Neural progenitor cell (in vitro differentiated cells): Measurements from ENCODE around the gene RNF145. TPM values are rescaled to one million over a fixed set of nuclear protein-coding genes. Genes with fewer than 3 reads are reported as not detected.

ENCODE experiments used
- DNase-seq: peaks from one replicate; pipeline ENCODE4 v3.0.0-alpha.2; 2016; ENCODE audit warnings: low spot score
- H2AFZ ChIP-seq: fragments of 200-600 bp; sonication (generic); replicated peaks from 2 replicates; pipeline ENCODE4 v1.6.1; 2016; ENCODE audit warnings: antibody characterized with exemption
- H3F3A ChIP-seq: fragments of 200-600 bp; sonication (generic); 2 replicates; pipeline ENCODE4 v1.6.1; 2016; ENCODE audit warnings: antibody characterized with exemption, low read depth
- H3K27ac ChIP-seq: fragments of 200-600 bp; sonication (generic); 2 replicates; pipeline ENCODE4 v1.5.1; 2016; ENCODE audit warnings: mild to moderate bottlenecking
- H3K27me3 ChIP-seq: fragments of 200-600 bp; sonication (generic); 2 replicates; pipeline ENCODE4 v1.6.1; 2016; ENCODE audit warnings: mild to moderate bottlenecking, moderate library complexity
- H3K36me3 ChIP-seq: fragments of 200-600 bp; sonication (generic); 2 replicates; pipeline ENCODE4 v1.5.1; 2016
- H3K4me1 ChIP-seq: fragments of 200-600 bp; sonication (generic); 2 replicates; pipeline ENCODE4 v1.6.1; 2016; ENCODE audit warnings: mixed run types
- H3K4me2 ChIP-seq: fragments of 200-600 bp; sonication (generic); 2 replicates; pipeline ENCODE4 v1.6.1; 2016
- H3K4me3 ChIP-seq: fragments of 200-600 bp; sonication (generic); 2 replicates; pipeline ENCODE4 v1.5.1; 2016
- H3K79me2 ChIP-seq: fragments of 200-600 bp; sonication (generic); 2 replicates; pipeline ENCODE4 v1.6.1; 2016; ENCODE audit warnings: low read depth
- H3K9ac ChIP-seq: fragments of 200-600 bp; sonication (generic); 2 replicates; pipeline ENCODE4 v1.6.1; 2016
- H3K9me3 ChIP-seq: fragments of 200-600 bp; sonication (generic); 2 replicates; pipeline ENCODE4 v1.5.1; 2016; ENCODE audit warnings: low read depth
- H4K20me1 ChIP-seq: fragments of 200-600 bp; sonication (generic); 2 replicates; pipeline ENCODE4 v1.6.1; 2016; ENCODE audit warnings: low read depth
- H3K27ac Mint-ChIP-seq: 3 replicates; pipeline ENCODE4 v1.8.0; 2021; ENCODE audit warnings: mixed read lengths
- H3K27me3 Mint-ChIP-seq: 2 replicates; pipeline ENCODE4 v1.8.0; 2022; ENCODE audit warnings: low read depth, mild to moderate bottlenecking, inconsistent platforms, moderate library complexity, mixed read lengths; ENCODE audit not compliant: insufficient read depth
- H3K36me3 Mint-ChIP-seq: 3 replicates; pipeline ENCODE4 v1.8.0; 2021; ENCODE audit warnings: mixed read lengths
- H3K4me1 Mint-ChIP-seq: 3 replicates; pipeline ENCODE4 v1.8.0; 2021; ENCODE audit warnings: mixed read lengths
- H3K4me3 Mint-ChIP-seq: 3 replicates; pipeline ENCODE4 v1.8.0; 2021; ENCODE audit warnings: mild to moderate bottlenecking, moderate library complexity, mixed read lengths
- H3K9me3 Mint-ChIP-seq: 3 replicates; pipeline ENCODE4 v1.8.0; 2020; ENCODE audit warnings: mixed read lengths
- EZH2 ChIP-seq: fragments of 200-600 bp; sonication (generic); IDR thresholded peaks from 2 replicates; pipeline ENCODE4 v1.6.1; 2017; ENCODE audit warnings: antibody characterized with exemption, mild to moderate bottlenecking, moderate library complexity
- EZH2phosphoT487 ChIP-seq: fragments of 200-600 bp; sonication (generic); IDR thresholded peaks from 2 replicates; pipeline ENCODE4 v1.6.1; 2017; ENCODE audit warnings: antibody characterized with exemption
- total RNA-seq: library from RNA; depleted of rRNA; stranded (reverse); fragments of >200 nt; gene quantifications from 2 replicates; pipeline ENCODE4 v1.2.3, GENCODE V29; 2015; ENCODE audit warnings: low replicate concordance
- TF ChIP-seq, protein P1 (sequence below): fragments of 200-600 bp; sonication (generic); IDR thresholded peaks from 2 replicates; pipeline ENCODE4 v1.5.1; 2017; ENCODE audit warnings: antibody characterized with exemption, mild to moderate bottlenecking

The RNF145 gene
- total RNA-seq, 1 donor from 2014 or later = 80.0 TPM

DNA sequence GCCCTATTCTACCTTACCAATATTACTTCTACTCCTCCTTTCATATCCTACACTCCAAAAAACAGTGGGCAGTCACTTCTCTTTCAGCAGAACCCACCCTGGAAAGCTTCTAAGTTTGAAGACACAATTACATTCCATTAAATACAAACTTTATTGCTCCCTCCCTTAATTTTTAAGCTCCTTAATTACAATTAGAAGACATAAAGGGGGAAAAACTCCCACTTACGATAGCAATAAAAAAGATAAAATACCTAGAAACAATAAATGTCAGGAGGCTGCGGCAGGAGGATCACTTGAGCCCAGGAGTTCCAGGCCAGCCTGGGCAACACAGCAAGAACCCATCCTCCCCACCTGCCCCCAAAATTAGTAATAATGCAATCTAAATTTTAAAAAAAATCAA is 9.6 kb downstream of the RNF145 start:
- Mint-ChIP-seq H3K9me3 (no peaks in the 10 kb centered on the region), H3K4me1 (no peaks in the 10 kb centered on the region), H3K27me3 (no peaks in the 10 kb centered on the region), H3K27ac (no peak overlapping the region), H3K4me3 (no peak overlapping the region), H3K36me3 (peaks cover 34% of the 10 kb centered on the region)
- H3K79me2 ChIP-seq = peaks cover 100% of the 10 kb centered on the region
- peaks cover 3% of the 10 kb centered on the region for H3K4me1 ChIP-seq
- DNase-seq = no peak
- H3K4me2 ChIP-seq = no peak overlapping the region
- peaks cover 74% of the 10 kb centered on the region for H4K20me1 ChIP-seq
- H2AFZ ChIP-seq = no peak overlapping the region
- H3K9ac ChIP-seq = no peak overlapping the region
- H3K36me3 ChIP-seq = peaks cover 6% of the 10 kb centered on the region
- no peaks in the 10 kb centered on the region for H3K9me3 ChIP-seq
- no peaks in the 10 kb centered on the region for H3F3A ChIP-seq
- H3K27me3 ChIP-seq = no peaks in the 10 kb centered on the region
- TF ChIP-seq EZH2 (no peak), EZH2phosphoT487 (no peak)
- TF ChIP-seq, protein P1, sequence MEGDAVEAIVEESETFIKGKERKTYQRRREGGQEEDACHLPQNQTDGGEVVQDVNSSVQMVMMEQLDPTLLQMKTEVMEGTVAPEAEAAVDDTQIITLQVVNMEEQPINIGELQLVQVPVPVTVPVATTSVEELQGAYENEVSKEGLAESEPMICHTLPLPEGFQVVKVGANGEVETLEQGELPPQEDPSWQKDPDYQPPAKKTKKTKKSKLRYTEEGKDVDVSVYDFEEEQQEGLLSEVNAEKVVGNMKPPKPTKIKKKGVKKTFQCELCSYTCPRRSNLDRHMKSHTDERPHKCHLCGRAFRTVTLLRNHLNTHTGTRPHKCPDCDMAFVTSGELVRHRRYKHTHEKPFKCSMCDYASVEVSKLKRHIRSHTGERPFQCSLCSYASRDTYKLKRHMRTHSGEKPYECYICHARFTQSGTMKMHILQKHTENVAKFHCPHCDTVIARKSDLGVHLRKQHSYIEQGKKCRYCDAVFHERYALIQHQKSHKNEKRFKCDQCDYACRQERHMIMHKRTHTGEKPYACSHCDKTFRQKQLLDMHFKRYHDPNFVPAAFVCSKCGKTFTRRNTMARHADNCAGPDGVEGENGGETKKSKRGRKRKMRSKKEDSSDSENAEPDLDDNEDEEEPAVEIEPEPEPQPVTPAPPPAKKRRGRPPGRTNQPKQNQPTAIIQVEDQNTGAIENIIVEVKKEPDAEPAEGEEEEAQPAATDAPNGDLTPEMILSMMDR = no peak
- H3K4me3 ChIP-seq = no peak overlapping the region
- H3K27ac ChIP-seq = no peak overlapping the region

DNA sequence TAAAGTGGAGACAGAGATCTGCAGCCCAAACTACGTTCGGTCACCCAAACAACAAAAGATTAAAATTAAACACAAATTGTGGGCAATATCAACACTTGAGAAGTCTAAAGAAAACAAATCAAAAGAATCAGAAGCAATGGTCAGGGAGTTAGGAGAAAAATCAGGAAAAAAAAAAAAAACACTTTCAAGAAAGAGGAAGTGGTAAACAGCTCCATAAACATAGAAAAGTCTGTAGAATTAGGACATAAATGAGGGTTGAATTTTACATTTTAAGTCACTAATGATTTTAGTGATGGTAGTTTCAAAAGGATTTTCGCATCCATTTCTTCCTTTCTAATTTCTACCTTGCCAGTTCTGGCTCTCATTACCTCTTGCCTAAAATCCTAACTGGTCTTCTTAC is 10.1 kb downstream of the RNF145 start:
- Histone ChIP-seq H3K9me3 (no peaks in the 10 kb centered on the region), H2AFZ (no peak overlapping the region), H3K4me2 (no peak overlapping the region), H3K27me3 (no peaks in the 10 kb centered on the region), H3K27ac (no peak overlapping the region), H3K4me1 (peaks cover 3% of the 10 kb centered on the region), H3K79me2 (peaks cover 98% of the 10 kb centered on the region), H3K9ac (no peak overlapping the region), H3K4me3 (no peak overlapping the region), H3K36me3 (peaks cover 9% of the 10 kb centered on the region), H4K20me1 (peaks cover 70% of the 10 kb centered on the region), H3F3A (no peaks in the 10 kb centered on the region)
- no peak for DNase-seq
- no peak overlapping the region for H3K4me3 Mint-ChIP-seq
- no peak overlapping the region for H3K27ac Mint-ChIP-seq
- peaks cover 37% of the 10 kb centered on the region for H3K36me3 Mint-ChIP-seq
- no peaks in the 10 kb centered on the region for H3K27me3 Mint-ChIP-seq
- no peaks in the 10 kb centered on the region for H3K9me3 Mint-ChIP-seq
- TF ChIP-seq, protein P1 = no peak
- TF ChIP-seq EZH2 (no peak), EZH2phosphoT487 (no peak)
- no peaks in the 10 kb centered on the region for H3K4me1 Mint-ChIP-seq

DNA sequence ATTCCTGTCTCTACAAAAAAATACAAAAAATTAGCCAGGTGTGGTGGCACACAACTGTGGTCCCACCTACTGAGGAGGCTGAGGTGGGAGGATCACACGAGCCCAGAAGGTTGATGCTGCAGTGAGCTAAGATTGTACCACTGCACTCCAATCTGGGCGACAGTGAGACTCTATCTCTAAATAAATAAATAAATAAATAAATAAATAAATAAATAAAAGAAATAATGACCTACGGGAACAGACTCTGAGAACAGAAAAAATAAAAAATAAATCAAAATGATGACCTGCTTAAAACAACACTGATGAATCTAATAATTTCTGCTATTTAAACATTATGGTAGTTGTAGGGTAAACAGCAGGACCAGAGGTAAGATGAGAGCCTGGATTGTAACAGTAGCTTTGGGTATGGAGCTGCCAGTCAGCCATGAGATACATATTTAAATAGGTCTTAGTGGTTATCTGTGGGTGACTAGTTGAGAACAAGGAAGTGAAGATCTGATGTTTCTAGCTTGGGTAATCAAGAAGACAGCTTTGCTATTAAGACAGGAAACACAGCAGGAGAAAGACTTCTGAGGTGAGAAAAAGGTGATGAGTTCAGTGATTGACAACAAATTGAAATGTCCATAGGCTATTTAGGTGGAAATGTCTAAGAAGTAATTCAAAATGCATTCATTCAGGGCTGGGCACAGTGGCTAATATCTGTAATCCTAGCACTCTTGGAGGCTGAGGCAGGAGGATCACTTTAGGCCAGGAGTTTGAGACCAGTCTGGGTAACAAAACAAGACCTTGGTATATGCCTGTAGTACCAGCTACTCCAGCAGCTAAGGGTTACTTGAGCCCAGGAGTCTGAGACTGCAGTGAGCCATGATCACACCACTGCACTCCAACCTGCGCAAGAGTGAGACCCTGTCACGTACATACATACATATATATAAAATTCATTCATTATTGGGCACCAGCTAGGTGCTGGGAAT is 11.0 kb downstream of the RNF145 start:
- DNase-seq = no peak
- Histone ChIP-seq H3K27me3 (no peaks in the 10 kb centered on the region), H3K36me3 (peaks cover 9% of the 10 kb centered on the region), H3K79me2 (peaks cover 90% of the 10 kb centered on the region), H3K9me3 (no peaks in the 10 kb centered on the region), H3K9ac (no peak overlapping the region), H3K4me2 (no peak overlapping the region), H3K27ac (no peak overlapping the region), H2AFZ (no peak overlapping the region), H3K4me1 (peaks cover 3% of the 10 kb centered on the region), H3F3A (no peaks in the 10 kb centered on the region), H4K20me1 (peaks cover 61% of the 10 kb centered on the region), H3K4me3 (no peak overlapping the region)
- TF ChIP-seq EZH2 (no peak), EZH2phosphoT487 (no peak)
- TF ChIP-seq, protein P1 = no peak
- H3K4me1 Mint-ChIP-seq = no peaks in the 10 kb centered on the region
- no peaks in the 10 kb centered on the region for H3K9me3 Mint-ChIP-seq
- no peaks in the 10 kb centered on the region for H3K27me3 Mint-ChIP-seq
- no peak overlapping the region for H3K4me3 Mint-ChIP-seq
- peaks cover 42% of the 10 kb centered on the region for H3K36me3 Mint-ChIP-seq
- H3K27ac Mint-ChIP-seq = no peak overlapping the region
